Transverse colon (tissue), 4 donors: ENCODE measurements around the gene CEMP1.

Experiments used
- POLR2A ChIP-seq: fragments of 450-650 bp; IDR thresholded peaks from one replicate; pipeline ENCODE4 v1.6.1; 2016; ENCODE audit warnings: antibody characterized with exemption, mild to moderate bottlenecking, moderate library complexity
- POLR2AphosphoS5 ChIP-seq, 3 donors: sonication (generic); formaldehyde crosslinking; IDR thresholded peaks; one replicate each; pipeline ENCODE4 v1.6.1; 2016; ENCODE audit warnings: antibody characterized with exemption in 3 of 3
- TF ChIP-seq, protein P1 (sequence below), 5 experiments: fragments of 200-600 bp in 3 of 5; fragments of 450-650 bp in 2 of 5; sonication (generic) in 3 of 5; IDR thresholded peaks; 1 replicate in 2 of 5; 2 replicates in 3 of 5; pipeline ENCODE4 v1.5.1; 2016 to 2017; ENCODE audit warnings: antibody characterized with exemption in 5 of 5, inconsistent platforms in 3 of 5, mild to moderate bottlenecking in 2 of 5, moderate library complexity in 1 of 5

DNA sequence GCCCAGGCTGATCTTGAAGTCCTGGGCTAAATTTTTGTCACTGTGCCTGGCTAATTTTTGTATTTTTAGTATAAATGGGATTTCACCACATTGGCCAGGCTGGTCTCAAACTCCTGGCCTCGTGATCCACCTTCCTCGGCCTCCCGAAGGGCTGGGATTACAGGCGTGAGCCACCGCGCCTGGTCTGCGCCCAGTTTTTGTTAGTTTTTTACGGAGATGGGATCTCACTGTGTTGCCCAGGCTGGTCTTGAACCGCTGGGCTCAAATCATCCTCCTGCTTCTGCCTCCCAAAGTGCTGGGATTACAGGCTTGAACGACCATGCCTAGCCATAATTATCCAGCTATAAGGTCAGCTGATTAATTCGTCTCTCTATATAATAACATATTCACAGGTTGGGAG, 2.7 kb upstream of the CEMP1 start:
- TF ChIP-seq, protein P1, sequence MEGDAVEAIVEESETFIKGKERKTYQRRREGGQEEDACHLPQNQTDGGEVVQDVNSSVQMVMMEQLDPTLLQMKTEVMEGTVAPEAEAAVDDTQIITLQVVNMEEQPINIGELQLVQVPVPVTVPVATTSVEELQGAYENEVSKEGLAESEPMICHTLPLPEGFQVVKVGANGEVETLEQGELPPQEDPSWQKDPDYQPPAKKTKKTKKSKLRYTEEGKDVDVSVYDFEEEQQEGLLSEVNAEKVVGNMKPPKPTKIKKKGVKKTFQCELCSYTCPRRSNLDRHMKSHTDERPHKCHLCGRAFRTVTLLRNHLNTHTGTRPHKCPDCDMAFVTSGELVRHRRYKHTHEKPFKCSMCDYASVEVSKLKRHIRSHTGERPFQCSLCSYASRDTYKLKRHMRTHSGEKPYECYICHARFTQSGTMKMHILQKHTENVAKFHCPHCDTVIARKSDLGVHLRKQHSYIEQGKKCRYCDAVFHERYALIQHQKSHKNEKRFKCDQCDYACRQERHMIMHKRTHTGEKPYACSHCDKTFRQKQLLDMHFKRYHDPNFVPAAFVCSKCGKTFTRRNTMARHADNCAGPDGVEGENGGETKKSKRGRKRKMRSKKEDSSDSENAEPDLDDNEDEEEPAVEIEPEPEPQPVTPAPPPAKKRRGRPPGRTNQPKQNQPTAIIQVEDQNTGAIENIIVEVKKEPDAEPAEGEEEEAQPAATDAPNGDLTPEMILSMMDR (IDR thresholded peaks at IDR 0.05) = no peak
- no peak for TF ChIP-seq POLR2A
- no peak for TF ChIP-seq POLR2AphosphoS5 (IDR thresholded peaks at IDR 0.05)
